ELF-1 (cell line): ENCODE data around the gene VSX1.

Source experiments
- DNase-seq: peaks from one replicate; pipeline ENCODE4 v3.0.0-alpha.2; 2016; ENCODE audit warnings: low read depth, low spot score

VSX1 gene

DNA sequence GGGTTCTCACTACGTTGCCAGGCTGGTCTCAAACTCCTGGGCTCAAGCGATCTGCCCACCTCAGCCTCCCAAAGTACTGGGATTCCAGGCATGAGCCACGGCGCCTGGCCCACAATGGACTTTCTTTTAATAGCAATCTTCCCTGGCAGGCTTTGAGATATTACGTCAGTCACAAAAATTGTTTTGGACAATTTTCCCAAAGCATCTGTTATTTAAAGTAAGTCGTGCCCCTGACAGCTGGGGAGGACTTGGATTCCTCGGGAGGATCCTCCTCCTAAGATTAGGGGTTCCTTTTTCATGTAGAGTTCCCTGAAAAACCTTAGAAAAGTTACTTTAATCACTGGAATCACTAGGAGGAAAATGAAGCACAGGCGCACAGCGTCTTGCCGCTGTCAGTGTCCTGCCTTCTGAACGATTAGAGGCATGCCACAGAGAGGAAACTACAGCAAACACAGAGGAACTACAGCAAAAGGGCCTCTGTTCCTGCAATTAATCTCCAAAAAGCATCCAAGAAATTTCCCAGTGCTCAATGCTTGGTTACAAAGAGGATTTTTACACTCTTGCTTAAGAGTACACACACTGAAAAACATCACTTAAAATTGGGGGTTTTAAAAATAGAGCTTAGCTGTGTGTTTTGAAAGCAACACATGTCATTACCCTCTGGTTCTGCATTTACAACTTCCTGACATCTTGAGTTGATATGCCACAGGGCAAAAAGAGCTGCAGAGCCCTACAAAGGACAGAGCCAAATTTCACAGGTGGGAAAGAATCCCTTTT, 28.5 kb downstream of the VSX1 start:
- DNase-seq: no peak

DNA sequence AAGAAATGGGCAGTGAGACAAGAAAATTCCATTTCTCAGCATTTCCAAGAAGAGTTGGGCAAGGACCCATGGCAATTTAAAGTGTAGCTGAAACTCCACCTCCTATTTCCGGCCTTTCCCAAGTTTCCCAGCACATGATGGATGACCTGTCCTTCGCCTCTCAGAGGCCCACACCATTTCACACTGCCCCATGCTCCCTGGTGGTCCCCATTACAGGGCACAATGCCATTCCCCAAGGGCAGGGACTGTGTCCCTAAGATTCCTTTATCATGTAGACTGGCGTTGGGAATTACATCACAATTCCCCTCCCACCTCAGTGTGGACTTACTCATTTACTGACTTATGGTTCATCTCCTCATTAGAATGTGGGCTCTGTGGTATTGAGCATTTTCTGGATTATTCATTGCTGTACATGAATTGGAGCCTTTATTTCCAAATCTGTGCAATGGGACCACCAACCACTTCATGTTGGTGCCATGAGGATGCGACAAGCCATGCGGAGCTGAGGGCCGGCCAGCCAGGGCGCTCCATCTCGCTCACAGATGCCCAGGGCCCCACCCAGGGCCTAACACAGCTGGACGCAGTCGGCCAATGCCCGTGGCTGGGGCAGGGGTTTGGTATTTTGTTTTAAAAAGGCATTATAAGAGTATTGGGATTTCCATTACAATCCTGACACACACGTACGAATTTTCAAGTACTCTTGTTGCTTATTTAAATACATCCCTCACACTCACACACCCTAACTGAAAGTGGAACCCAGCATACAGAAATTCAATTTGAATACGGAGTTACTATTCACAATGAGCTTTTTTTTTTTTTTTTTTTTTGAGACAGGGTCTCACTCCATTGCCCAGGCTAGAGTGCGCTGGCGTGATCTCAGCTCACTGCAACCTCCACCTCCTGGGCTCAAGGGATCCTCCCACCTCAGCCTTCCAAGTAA, 29.4 kb downstream of the VSX1 start:
- DNase-seq: peak; percentile 58

DNA sequence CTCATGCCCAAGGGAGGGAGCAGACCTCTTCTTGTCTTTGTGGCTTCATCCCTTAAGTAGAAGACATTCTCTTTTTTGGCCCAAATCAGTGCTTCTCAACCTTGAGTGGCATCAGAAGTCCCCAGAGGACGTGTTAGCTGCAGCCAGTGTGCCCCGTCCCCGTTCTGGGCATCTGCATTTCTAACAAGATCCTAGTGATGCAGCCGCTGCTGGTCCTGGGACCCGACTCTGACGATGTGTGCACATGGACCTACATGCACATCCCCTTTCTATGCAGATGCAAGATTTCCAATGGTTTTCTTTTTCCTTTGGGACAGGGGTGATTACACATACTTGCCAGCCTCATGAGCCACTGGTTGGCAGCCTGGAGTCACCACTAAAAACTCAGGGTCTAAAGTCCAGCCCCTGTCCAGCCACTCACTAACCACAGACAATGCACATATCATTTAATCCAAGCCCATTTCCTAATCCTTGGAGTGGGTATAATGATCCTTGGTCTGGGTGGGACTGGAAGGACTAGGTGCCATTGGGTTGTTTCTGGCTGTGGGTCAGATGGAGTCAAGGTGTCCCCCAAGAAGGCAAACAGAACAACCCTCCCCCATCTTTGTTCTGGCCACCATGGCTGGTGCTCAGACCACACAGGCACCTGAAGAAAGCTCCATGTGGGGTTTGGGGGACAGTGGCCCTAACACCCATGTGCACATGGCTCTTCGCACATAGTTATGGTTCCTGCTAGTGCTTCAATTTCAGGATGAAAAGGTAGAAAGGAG, 30.4 kb downstream of the VSX1 start:
- DNase-seq: no peak

DNA sequence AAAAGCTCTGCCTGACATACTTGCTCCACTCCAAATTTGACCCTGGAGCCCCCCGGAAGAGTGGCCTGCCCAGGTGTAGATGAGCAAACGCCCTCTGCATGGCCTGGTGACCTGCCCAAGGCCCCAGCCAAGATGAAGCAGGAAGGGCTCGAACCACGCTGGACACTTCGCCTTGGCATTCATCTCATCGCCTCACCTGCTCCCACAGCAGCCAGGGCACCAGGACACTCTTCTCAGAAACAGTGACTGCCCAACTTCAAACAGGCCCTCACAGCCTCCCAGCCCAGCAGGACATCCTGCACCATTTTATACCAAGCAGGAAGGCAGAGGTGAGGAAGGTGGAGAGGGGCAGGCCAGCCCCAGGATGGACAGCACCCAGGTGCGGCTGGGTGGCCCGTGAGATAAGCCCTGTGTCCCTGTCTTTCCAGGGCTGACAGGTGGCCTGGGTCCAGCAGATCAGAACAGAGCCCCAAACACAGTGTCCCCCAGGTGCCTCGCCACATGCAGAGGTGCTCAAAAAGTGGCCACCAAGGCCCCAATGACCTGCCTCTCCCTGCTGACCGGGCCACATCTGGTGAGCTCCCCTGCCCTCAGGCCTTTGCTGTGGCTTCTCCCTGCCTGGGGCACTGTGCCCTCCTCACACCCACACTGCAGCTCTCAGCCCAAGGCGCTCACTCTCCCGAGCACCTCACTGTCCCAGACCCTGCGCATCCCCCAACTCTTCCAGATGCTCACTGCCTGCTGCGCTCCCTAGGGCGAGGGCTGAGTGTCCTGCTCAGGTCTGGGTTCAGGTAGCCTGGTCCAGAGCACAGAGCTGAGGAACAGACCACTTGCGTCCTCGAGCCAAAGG, 31.2 kb downstream of the VSX1 start:
- no peak for DNase-seq

DNA sequence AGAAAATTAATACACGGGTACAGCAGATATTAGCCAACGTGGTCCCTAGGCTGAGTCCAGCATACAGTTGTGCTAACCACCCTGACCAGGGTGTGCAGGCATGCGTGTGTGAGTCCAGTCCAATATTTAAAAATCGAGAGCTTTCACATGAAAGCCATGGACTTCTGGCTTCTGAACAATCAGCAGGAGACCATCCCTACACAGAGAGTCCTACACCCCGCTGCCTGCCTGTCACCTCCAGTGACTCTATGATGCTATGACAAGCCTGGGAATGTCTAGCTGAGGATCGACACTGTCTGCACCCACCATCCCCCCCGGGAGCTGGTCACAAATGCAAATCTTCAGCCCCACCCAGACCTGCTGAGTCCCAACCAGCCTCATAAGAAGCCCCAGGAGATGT, 31.9 kb downstream of the VSX1 start:
- no peak for DNase-seq

DNA sequence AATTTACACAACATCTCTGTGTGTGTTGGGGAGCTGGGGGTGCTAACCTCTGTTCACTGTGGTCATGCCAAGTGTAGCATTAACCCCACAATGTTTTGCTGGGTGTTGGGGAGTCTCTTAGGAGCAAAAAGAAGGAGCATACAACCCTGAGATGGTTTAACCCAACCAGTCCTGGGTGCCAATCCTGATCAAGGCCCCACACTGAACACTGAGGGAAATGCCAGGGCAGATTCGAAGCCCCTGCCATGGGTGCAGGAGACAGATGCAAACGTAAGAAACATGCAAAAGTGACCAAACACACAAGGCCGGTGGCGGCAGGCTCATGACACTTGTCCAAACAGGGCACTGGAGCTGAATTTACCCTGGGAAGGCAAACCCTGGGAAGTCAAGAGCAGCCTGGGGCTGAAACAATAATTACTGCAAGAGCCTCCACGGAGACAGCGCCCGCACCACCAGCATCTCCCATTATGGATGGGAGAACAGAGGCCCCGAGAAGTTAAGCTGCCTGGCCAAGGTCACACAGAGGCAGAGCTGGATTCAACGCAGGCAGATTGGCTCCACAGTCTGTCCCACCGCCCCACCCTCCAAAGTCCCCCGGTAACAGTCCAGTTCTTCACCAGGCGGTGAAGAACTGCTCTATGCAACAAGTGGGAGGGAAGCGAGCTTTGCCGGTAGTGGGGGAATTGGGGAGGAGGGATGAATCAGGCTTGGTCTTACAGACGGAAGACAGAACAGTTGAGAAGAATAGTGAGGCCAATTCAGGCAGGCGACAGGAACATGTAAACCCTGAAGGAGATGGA, 32.5 kb downstream of the VSX1 start:
- DNase-seq: no peak

DNA sequence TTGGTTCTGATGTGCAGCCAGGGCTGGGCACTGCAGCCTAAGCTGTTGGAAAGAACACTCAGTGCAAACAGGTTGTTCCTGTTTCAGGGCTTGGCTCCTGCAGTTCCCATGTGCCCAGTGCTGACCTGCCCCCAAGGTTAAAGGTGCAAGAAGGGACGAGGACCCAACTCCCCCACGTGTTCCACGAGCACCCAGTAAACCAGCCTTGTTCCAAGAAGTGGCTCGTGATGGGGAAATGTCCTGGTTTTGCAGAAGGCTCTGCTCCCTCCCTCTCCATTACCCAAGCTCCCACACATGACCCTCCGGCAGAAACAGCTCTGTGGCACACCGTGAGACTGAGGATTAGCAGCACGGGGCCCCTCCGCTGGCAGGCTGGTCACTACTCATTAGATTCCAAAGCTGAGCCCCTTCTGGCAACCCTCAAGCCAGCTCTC, 33.4 kb downstream of the VSX1 start:
- DNase-seq: no peak

DNA sequence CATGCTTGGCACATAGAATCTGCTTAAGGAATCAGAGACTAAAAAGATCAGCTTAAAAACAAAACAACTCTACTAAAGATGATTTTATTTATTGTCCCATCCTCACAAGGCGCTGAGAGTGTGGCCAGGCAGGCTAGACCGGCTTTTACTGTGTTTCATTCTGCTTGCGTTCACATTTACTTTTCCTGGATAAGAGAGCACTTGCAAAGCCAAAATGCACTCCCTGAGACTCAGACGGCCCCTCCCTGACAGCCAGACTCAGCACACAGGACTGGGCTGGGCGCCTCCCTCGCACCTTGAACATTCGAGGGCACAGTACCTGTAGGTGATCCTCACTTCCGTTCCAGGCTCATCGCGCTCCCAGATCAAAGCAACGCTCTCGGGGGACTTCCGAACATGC, 34.2 kb downstream of the VSX1 start:
- no peak for DNase-seq

DNA sequence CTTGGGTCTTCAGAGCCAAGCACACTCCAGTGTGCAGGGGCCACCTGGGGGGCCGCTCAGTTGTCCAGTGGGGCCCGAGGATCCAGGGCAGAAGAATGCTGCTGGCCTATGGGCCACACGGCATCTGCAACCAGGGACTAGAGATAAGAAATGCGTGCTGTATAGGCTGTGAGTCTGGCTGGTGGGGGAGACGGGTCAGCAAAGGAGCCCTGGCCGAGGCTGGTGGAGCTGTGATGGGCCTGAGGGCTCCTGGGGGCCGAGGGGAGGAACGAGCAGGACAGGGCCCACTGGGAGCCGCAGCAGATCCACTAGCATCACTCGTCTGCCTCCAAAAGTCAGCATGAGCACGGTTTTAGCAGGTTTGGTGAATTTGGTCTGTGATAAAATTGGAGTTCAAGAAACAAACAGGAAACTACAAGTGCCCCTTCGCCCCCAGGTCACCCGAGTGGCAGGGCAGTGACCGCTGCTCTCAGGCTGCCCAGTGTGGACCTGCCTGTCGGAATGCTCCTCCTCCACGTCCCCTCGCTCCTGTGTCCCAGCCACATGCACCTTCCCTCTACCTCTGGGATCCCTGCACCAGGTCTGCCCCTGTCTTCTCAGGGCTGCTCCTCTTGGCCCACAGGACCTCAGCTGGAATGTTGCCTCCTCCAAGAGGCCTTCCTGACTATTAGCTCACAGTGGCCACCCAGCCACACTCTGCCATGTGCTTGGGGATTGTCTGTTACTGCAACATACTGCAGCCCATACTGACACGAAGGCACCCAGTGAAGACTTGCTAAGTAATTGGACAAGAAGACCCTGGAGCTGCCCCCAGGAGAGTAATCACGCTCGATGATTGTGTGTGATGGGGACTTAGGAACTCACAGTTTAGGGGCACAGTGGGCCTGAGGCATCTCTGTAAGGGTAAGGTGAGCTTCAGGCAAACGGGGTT, 34.9 kb downstream of the VSX1 start:
- DNase-seq: no peak

DNA sequence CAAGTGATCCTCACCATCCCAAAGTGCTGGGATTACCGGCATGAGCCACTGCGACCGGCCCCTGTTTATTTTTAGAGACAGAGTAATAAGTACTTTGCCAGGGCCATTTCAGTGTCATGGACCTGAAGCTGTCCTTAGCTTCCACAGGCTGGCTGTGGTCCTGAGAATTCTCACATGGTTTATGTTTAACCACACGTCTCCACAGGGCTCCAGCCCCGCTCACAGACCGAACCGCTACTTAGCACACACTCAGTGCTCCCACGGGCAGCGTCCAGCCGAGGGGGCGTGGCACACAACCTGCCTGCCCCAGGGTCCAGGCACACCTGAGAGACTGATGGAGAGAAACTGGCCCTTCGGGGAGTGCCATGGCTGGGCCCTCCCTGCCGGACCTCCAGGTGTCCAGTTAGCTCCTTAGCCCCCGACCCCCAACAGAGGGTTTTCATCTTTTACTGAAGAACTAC, 35.7 kb downstream of the VSX1 start:
- no peak for DNase-seq

DNA sequence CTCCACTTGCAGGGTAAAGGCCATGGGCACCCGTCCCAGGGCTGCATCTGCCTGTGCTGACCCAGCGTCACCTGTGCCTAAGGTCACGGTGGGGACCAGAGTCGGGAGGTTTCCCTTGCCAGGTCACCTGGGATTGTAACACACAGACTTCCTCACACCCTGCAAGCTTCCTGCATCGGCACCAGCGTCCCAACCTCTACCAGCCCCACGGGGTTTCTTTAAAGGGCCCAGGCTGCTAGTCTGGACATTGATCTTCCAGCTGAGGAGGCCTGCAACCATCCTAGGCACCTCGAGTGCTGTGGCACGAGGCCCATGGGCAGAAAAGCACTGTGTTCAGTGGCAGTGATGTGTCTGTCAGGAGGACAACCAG, 36.6 kb downstream of the VSX1 start:
- DNase-seq: no peak

DNA sequence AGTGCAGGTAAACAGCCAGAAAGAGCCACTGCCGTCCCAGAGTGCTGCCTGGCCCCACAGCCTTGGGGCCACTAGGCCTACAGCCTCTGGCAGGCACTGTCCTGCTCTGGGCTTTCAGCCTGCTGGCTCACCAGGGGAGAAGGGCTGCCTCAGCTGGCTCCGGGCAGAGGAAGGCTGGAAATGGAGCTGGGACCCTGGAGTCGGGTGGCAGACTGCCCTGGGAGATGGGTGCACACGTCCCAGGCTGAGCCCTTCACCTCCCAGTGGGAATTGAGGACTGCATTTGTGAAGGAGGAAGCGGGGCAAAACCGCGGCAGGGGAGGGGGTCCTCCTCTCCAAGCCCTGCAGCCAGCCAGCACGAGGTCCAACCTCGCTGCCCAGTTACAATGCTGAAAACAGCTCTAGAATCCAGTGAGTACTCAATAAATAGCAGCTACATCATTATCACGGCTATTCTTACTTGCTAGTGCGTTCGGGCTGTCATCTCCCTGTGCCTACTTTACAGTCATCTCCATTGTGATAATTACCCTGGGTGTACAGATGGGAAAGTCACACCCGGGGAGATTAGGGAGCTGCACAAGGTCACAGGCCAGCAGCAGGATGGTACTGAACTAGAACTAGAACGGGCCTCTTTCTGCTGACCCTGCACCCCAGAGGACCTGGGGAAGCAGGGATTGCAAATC, 37.1 kb downstream of the VSX1 start:
- DNase-seq: no peak

DNA sequence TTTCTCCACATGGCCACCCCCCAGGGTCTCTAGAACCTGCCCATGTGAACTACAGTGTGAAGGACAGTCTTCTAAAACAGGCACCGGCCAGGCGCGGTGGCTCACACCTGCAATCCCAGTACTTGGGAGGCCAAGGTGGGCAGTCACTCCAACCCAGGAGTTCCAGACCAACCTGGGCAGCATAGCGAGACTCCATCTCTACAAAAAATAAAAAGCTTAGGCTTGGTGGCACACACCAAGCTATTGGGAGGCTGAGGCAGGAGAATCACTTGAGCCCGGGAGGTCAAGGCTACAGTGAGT, 37.7 kb downstream of the VSX1 start:
- no peak for DNase-seq

DNA sequence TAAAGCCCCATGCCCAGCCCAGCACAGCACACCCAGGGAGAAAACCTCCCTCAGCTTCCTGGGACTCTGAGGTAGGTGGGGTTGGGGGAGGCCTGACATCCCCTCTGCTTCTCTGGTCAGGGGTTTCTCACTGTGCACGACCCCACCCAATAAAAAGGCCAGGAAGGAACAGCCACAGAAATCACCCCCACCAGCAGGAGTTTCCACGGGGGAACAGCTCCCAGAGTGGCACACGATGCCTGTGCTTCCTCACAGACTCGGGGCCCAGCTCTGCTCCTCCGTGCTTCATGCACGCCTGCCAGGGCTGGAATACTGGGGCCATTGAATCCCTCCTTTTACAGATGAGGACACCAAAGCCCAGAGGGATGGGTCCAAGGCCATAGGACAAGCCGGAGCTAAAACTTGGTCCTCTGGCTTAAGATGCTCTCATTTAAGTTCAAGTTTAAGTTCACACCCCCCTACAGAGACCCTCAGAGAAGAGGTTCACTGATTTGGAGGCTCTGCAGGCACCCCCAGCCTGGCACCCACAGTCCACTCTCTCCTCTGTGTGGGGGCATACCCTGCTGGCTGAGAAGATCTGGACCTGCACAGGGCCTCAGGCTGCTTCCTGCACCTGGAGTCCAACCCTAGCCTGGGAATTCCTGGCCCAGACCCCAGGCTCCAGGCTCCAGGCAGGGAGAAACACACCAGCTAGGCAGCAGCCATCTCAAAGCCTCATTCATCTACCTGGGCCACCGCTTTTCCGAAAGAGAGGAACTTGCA, 38.3 kb downstream of the VSX1 start:
- DNase-seq: no peak

DNA sequence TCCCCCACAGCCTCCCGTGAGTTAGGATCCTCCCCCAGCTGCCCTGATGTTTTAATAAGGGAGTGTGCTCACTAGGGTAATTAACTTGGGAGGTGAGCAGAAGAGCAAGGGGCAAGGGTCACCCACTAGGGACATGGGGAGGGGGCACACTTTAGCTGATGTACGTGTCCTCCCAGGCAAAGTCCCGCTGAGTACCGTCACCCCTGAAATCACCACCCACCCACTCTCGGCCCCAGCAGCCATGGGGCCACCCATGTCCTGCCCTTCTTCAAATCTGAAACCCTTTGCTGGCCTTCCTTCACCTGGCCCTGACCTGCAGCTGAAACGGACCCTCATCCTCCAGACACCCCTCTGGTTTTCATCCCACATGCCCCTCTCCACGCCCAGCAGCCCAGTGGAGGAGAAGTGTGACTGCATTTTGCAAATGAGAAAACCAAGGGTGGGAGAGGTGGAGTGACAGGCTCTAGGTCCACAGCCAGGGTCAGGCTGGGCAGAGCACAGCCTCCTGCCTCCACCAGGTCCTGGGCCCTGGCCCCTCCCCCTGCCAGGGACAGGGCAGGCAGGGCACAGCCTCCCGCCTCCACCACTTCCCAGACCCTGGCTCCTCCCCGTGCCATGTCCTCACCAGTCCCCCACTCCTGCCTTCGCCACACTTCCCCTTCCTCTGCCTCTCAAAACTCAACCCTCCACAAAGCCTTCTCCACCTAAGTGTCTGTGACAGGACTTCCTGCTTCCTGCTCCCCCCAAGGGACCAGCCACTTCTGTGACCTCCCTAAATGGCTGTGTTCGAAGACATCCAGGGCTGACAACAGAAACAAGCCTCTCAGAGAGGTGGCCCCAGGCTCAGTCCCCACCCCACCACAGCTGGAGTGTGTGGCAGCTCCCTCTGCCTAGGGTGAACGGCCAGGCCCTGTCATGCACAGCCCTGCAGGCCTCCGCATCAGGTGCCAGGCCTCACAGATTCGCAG, 39.1 kb downstream of the VSX1 start:
- DNase-seq: no peak

DNA sequence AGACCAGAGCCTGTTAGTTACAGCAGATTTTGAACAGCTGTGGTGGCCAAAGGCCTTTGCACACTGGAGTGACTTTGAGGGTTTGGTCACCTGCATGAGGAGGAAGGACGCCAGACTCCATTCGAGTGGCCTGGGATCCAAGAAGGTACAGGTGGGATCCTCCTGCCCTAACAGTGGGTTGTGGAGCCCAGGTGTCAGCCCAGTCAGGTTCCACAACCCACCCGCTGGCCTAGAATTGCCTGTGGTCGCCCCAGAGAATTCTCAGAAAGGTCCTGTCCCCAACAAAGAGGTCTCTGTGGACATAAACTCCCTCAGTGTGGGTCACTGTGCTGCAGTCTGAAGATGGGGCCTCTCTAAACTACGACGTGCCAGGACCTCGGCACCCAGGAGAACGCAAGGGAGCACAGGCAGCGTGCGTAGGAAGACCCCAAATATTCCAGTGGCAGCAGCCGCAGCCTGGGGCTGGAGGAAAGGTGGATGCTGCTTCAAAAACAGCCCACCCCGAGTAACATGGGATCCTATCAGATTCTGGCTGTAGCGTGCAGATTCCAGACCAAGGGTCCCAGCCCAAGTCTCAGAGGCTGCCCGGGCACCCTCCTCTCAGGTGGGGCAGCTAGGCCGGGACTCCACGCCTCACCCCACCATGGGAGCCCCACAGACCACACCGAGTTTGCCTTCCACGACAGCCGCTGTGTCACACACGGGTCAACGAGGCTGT, 40.0 kb downstream of the VSX1 start:
- no peak for DNase-seq
